H1 (cell line): Measurements from ENCODE around the gene TBX21.

ENCODE experiments used
- CEBPB ChIP-seq: IDR thresholded peaks from 2 replicates; pipeline ENCODE4 v1.6.1; 2012; ENCODE audit warnings: low read depth, low read length
- CHD2 ChIP-seq: IDR thresholded peaks from 2 replicates; pipeline ENCODE4 v1.6.1; 2012; ENCODE audit warnings: low read length, improper control_type of control experiment
- CHD7 ChIP-seq: fragments of 300-600 bp; sonication (generic); IDR thresholded peaks from 2 replicates; pipeline ENCODE4 v1.7.1; 2012; ENCODE audit warnings: low read length, moderate library complexity, mild to moderate bottlenecking, inconsistent platforms; ENCODE audit not compliant: insufficient replicate concordance
- EP300 ChIP-seq, 2 experiments: IDR thresholded peaks; 1 replicate in 1 of 2; 2 replicates in 1 of 2; pipeline ENCODE4 v1.6.1; 2011 to 2012; ENCODE audit warnings: low read depth in 2 of 2, low read length in 2 of 2, mild to moderate bottlenecking in 2 of 2, borderline replicate concordance in 1 of 2, inconsistent platforms in 1 of 2, moderate library complexity in 1 of 2
- JUN ChIP-seq: IDR thresholded peaks from 2 replicates; pipeline ENCODE4 v1.6.1; 2011; ENCODE audit warnings: low read depth, mild to moderate bottlenecking, improper control_type of control experiment, low read length
- JUND ChIP-seq: IDR thresholded peaks from 2 replicates; pipeline ENCODE4 v1.6.1; 2011; ENCODE audit warnings: mild to moderate bottlenecking, improper control_type of control experiment, low read length
- NRF1 ChIP-seq: IDR thresholded peaks from 2 replicates; pipeline ENCODE4 v1.6.1; 2011; ENCODE audit warnings: mild to moderate bottlenecking, low read depth, low read length, improper control_type of control experiment
- POLR2A ChIP-seq, 2 experiments: IDR thresholded peaks; 1 replicate in 1 of 2; 2 replicates in 1 of 2; pipeline ENCODE4 v1.6.1; 2011; ENCODE audit warnings: low read depth in 2 of 2, low read length in 2 of 2, mild to moderate bottlenecking in 2 of 2; ENCODE audit errors: control extremely low read depth in 1 of 2
- RAD21 ChIP-seq, 2 experiments: IDR thresholded peaks in 1 of 2; conservative IDR thresholded peaks in 1 of 2; 2 replicates each; pipeline ENCODE4 v1.6.1; 2011; ENCODE audit warnings: low read depth in 2 of 2, low read length in 2 of 2, improper control_type of control experiment in 1 of 2, inconsistent platforms in 1 of 2, mild to moderate bottlenecking in 1 of 2, moderate library complexity in 1 of 2
- SIX5 ChIP-seq: IDR thresholded peaks from 2 replicates; pipeline ENCODE4 v1.6.1; 2011; ENCODE audit warnings: mild to moderate bottlenecking, low read depth, low read length
- TF ChIP-seq, protein P1 (sequence below), 3 experiments: IDR thresholded peaks; 1 replicate in 2 of 3; 2 replicates in 1 of 3; pipeline versions ENCODE4 v1.5.1 to v1.6.1; 2011; ENCODE audit warnings: low read length in 3 of 3, mild to moderate bottlenecking in 3 of 3, inconsistent platforms in 2 of 3, low read depth in 1 of 3, moderate library complexity in 1 of 3; ENCODE audit not compliant: insufficient read depth in 1 of 3; ENCODE audit errors: control extremely low read depth in 1 of 3

GRCh38 chr17:47699536-47699840 is 33.5 kb upstream of the TBX21 start:
- TF ChIP-seq EP300 (IDR thresholded peaks at IDR 0.05; ENCODE audit: borderline replicate concordance in 1 of 2, low read depth in 2 of 2, low read length in 2 of 2) (no peak), JUND (no peak), CHD7 (no peak), RAD21 (IDR thresholded peaks at IDR 0.05 in 1 of 2, conservative IDR thresholded peaks at IDR 0.05 in 1 of 2; ENCODE audit: low read depth in 2 of 2, low read length in 2 of 2) (no peak), CHD2 (no peak), SIX5 (no peak), JUN (no peak), POLR2A (IDR thresholded peaks at IDR 0.05; ENCODE audit: control extremely low read depth in 1 of 2, low read depth in 2 of 2, low read length in 2 of 2) (no peak), NRF1 (no peak), CEBPB (no peak)
- TF ChIP-seq, protein P1, sequence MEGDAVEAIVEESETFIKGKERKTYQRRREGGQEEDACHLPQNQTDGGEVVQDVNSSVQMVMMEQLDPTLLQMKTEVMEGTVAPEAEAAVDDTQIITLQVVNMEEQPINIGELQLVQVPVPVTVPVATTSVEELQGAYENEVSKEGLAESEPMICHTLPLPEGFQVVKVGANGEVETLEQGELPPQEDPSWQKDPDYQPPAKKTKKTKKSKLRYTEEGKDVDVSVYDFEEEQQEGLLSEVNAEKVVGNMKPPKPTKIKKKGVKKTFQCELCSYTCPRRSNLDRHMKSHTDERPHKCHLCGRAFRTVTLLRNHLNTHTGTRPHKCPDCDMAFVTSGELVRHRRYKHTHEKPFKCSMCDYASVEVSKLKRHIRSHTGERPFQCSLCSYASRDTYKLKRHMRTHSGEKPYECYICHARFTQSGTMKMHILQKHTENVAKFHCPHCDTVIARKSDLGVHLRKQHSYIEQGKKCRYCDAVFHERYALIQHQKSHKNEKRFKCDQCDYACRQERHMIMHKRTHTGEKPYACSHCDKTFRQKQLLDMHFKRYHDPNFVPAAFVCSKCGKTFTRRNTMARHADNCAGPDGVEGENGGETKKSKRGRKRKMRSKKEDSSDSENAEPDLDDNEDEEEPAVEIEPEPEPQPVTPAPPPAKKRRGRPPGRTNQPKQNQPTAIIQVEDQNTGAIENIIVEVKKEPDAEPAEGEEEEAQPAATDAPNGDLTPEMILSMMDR (IDR thresholded peaks at IDR 0.05; ENCODE audit: control extremely low read depth in 1 of 3, insufficient read depth in 1 of 3, low read depth in 1 of 3, low read length in 3 of 3): no peak
